ENCODE results near the gene XCR1. TPM values are rescaled to one million over a fixed set of nuclear protein-coding genes. Genes with fewer than 3 reads are reported as not detected.
A peak's percentile ranks its signal among the peaks of the same experiment; 100 is the strongest.

The XCR1 gene
- total RNA-seq, 2 donors from 2014 or later: not detected

- Histone ChIP-seq H3K27ac (ENCODE audit: low read depth, low read length) (no peak overlapping the region), H3K4me1 (ENCODE audit: control insufficient read depth, insufficient read depth, low read length) (peaks cover 2% of the 10 kb centered on the region), H3K9me3 (ENCODE audit: control insufficient read depth, low read length) (no peaks in the 10 kb centered on the region), H3K9ac (ENCODE audit: extremely low read depth, low read length, poor library complexity, severe bottlenecking) (no peak overlapping the region), H3K27me3 (ENCODE audit: control insufficient read depth, insufficient read depth, low read length, poor library complexity, severe bottlenecking) (no peaks in the 10 kb centered on the region), H3K36me3 (ENCODE audit: control insufficient read depth, insufficient read depth, low read length) (no peaks in the 10 kb centered on the region), H3K4me3 (ENCODE audit: low read length) (no peak overlapping the region)
- Mint-ChIP-seq H3K27me3 (ENCODE audit: insufficient read depth) (peaks cover 10% of the 10 kb centered on the region), H3K27ac (peak overlapping the region; percentile 45), H3K4me1 (peaks cover 36% of the 10 kb centered on the region), H3K4me3 (no peak overlapping the region), H3K9me3 (no peaks in the 10 kb centered on the region), H3K36me3 (ENCODE audit: low read depth) (no peaks in the 10 kb centered on the region)
- TF ChIP-seq CTCF (conservative IDR thresholded peaks at IDR 0.05): no peak
- no peak for DNase-seq
- 82 to 100% methylated on average over 1 to 2 of the region's 2 CpGs for WGBS, 2 experiments (ENCODE audit: insufficient coverage in 1 of 2, insufficient read length in 1 of 2)
These were observed 34.5 kb downstream of the XCR1 start for GRCh38 chr3:45992821-45993221.

GRCh38 chr3:45992133-45992729, 35.1 kb downstream of the XCR1 start:
- no peaks in the 10 kb centered on the region for H3K36me3 ChIP-seq (ENCODE audit: control insufficient read depth, insufficient read depth, low read length)
- no peak overlapping the region for H3K27ac ChIP-seq (ENCODE audit: low read depth, low read length)
- H3K9me3 Mint-ChIP-seq: no peaks in the 10 kb centered on the region
- no peak for TF ChIP-seq CTCF (conservative IDR thresholded peaks at IDR 0.05)
- DNase-seq: no peak
- H3K4me1 Mint-ChIP-seq: peaks cover 41% of the 10 kb centered on the region
- no peaks in the 10 kb centered on the region for H3K27me3 ChIP-seq (ENCODE audit: control insufficient read depth, insufficient read depth, low read length, poor library complexity, severe bottlenecking)
- H3K27ac Mint-ChIP-seq: no peak overlapping the region
- H3K4me1 ChIP-seq (ENCODE audit: control insufficient read depth, insufficient read depth, low read length): peaks cover 5% of the 10 kb centered on the region
- H3K9me3 ChIP-seq (ENCODE audit: control insufficient read depth, low read length): no peaks in the 10 kb centered on the region
- H3K4me3 ChIP-seq (ENCODE audit: low read length): no peak overlapping the region
- WGBS, 2 experiments (ENCODE audit: insufficient coverage in 1 of 2, insufficient read length in 1 of 2): 84 to 100% methylated on average over 2 of the region's 2 CpGs
- H3K9ac ChIP-seq (ENCODE audit: extremely low read depth, low read length, poor library complexity, severe bottlenecking): no peak overlapping the region
- peaks cover 10% of the 10 kb centered on the region for H3K27me3 Mint-ChIP-seq (ENCODE audit: insufficient read depth)
- no peaks in the 10 kb centered on the region for H3K36me3 Mint-ChIP-seq (ENCODE audit: low read depth)
- no peak overlapping the region for H3K4me3 Mint-ChIP-seq

GRCh38 chr3:45991341-45991740, 35.9 kb downstream of the XCR1 start:
- Histone ChIP-seq H3K36me3 (ENCODE audit: control insufficient read depth, insufficient read depth, low read length) (no peaks in the 10 kb centered on the region), H3K9ac (ENCODE audit: extremely low read depth, low read length, poor library complexity, severe bottlenecking) (no peak overlapping the region), H3K27me3 (ENCODE audit: control insufficient read depth, insufficient read depth, low read length, poor library complexity, severe bottlenecking) (no peaks in the 10 kb centered on the region), H3K4me1 (ENCODE audit: control insufficient read depth, insufficient read depth, low read length) (peaks cover 14% of the 10 kb centered on the region), H3K4me3 (ENCODE audit: low read length) (no peak overlapping the region), H3K27ac (ENCODE audit: low read depth, low read length) (no peak overlapping the region), H3K9me3 (ENCODE audit: control insufficient read depth, low read length) (no peaks in the 10 kb centered on the region)
- no peaks in the 10 kb centered on the region for H3K36me3 Mint-ChIP-seq (ENCODE audit: low read depth)
- peaks cover 3% of the 10 kb centered on the region for H3K27me3 Mint-ChIP-seq (ENCODE audit: insufficient read depth)
- peaks cover 50% of the 10 kb centered on the region for H3K4me1 Mint-ChIP-seq
- no peak for DNase-seq
- no peak for TF ChIP-seq CTCF (conservative IDR thresholded peaks at IDR 0.05)
- H3K9me3 Mint-ChIP-seq: no peaks in the 10 kb centered on the region
- H3K4me3 Mint-ChIP-seq: no peak overlapping the region
- H3K27ac Mint-ChIP-seq: no peak overlapping the region
- WGBS, 2 experiments (ENCODE audit: insufficient coverage in 1 of 2, insufficient read length in 1 of 2): 94 to 100% methylated on average over 1 to 6 of the region's 6 CpGs
